ENCODE data around the gene PRSS1.
"Not testable (repeated sequence)": the region's sequence is repeated elsewhere in the genome, so short reads cannot be mapped to it uniquely, and the experiment has no call there.

Gene PRSS1

GRCh38 chr7:142773230-142773629 is 24.0 kb downstream of the PRSS1 start:
- DNase-seq (ENCODE audit: low spot score) (no peak), FAIRE-seq (no peak)

- no peak for FAIRE-seq
These were observed 24.9 kb downstream of the PRSS1 start for GRCh38 chr7:142773937-142774744.

GRCh38 chr7:142774826-142775225 is 25.6 kb downstream of the PRSS1 start:
- peak; percentile 31 for DNase-seq (ENCODE audit: low spot score)
- no peak for FAIRE-seq

More at GRCh38 chr7:142773937-142774744, 24.9 kb downstream of the PRSS1 start:
- DNase-seq (ENCODE audit: low spot score) = no peak

- DNase-seq (ENCODE audit: low spot score); FAIRE-seq: not testable (repeated sequence)
These were observed 26.3 kb downstream of the PRSS1 start for GRCh38 chr7:142775351-142776115.

- DNase-seq (ENCODE audit: low spot score) = no peak
- no peak for FAIRE-seq
These were observed 27.1 kb downstream of the PRSS1 start for GRCh38 chr7:142776206-142776844.

GRCh38 chr7:142776845-142777225 is 27.6 kb downstream of the PRSS1 start:
- not testable (repeated sequence) for DNase-seq (ENCODE audit: low spot score); FAIRE-seq

- no peak for FAIRE-seq
- no peak for DNase-seq (ENCODE audit: low spot score)
These were observed 28.0 kb downstream of the PRSS1 start for GRCh38 chr7:142777318-142777717.

- no peak for FAIRE-seq
- DNase-seq (ENCODE audit: low spot score) = peak; percentile 73
These were observed 33.9 kb downstream of the PRSS1 start for GRCh38 chr7:142782922-142783900.

- DNase-seq (ENCODE audit: low spot score) = no peak
- FAIRE-seq = no peak
These were observed 34.8 kb downstream of the PRSS1 start for GRCh38 chr7:142784096-142784495.

GRCh38 chr7:142784716-142785115 is 35.4 kb downstream of the PRSS1 start:
- no peak for FAIRE-seq
- DNase-seq (ENCODE audit: low spot score) = no peak

GRCh38 chr7:142785841-142786250 is 36.6 kb downstream of the PRSS1 start:
- DNase-seq (ENCODE audit: low spot score) (no peak), FAIRE-seq (no peak)

GRCh38 chr7:142787034-142787768 is 37.9 kb downstream of the PRSS1 start:
- no peak for DNase-seq (ENCODE audit: low spot score)
- FAIRE-seq = no peak

GRCh38 chr7:142787783-142788182 is 38.5 kb downstream of the PRSS1 start:
- DNase-seq (ENCODE audit: low spot score) = no peak
- no peak for FAIRE-seq

- FAIRE-seq = no peak
- DNase-seq (ENCODE audit: low spot score) = no peak
These were observed 39.3 kb downstream of the PRSS1 start for GRCh38 chr7:142788303-142789289.

GRCh38 chr7:142789441-142789840 is 40.2 kb downstream of the PRSS1 start:
- DNase-seq (ENCODE audit: low spot score) (no peak), FAIRE-seq (no peak)

- DNase-seq (ENCODE audit: low spot score) (no peak), FAIRE-seq (no peak)
These were observed 40.8 kb downstream of the PRSS1 start for GRCh38 chr7:142790056-142790455.

- no peak for FAIRE-seq
- no peak for DNase-seq (ENCODE audit: low spot score)
These were observed 41.3 kb downstream of the PRSS1 start for GRCh38 chr7:142790555-142790954.

GRCh38 chr7:142791502-142791901 is 42.2 kb downstream of the PRSS1 start:
- DNase-seq (ENCODE audit: low spot score) (no peak), FAIRE-seq (no peak)

GRCh38 chr7:142792129-142792528 is 42.9 kb downstream of the PRSS1 start:
- DNase-seq (ENCODE audit: low spot score) (no peak), FAIRE-seq (no peak)
